SJCRH30 (cell line): ENCODE measurements around the gene IQCE. TPM values are rescaled to one million over a fixed set of nuclear protein-coding genes. Genes with fewer than 3 reads are reported as not detected.

Source experiments
- DNase-seq, 2 experiments: peaks; one replicate each; pipeline ENCODE4 v3.0.0-alpha.2; 2015 to 2020
- H3K27ac ChIP-seq: fragments of 250-450 bp; sonication (Bioruptor Pico); 2 replicates; pipeline ENCODE4 v1.5.1; 2020; ENCODE audit warnings: mild to moderate bottlenecking, moderate library complexity
- H3K27me3 ChIP-seq: fragments of 250-450 bp; sonication (Bioruptor Pico); 2 replicates; pipeline ENCODE4 v1.5.1; 2020; ENCODE audit warnings: mild to moderate bottlenecking, moderate library complexity
- H3K36me3 ChIP-seq: fragments of 250-450 bp; sonication (Bioruptor Pico); 2 replicates; pipeline ENCODE4 v1.5.1; 2020; ENCODE audit warnings: mild to moderate bottlenecking, moderate library complexity
- H3K4me1 ChIP-seq: fragments of 250-450 bp; sonication (Bioruptor Pico); 2 replicates; pipeline ENCODE4 v1.5.1; 2020; ENCODE audit warnings: mild to moderate bottlenecking, moderate library complexity
- H3K4me3 ChIP-seq: fragments of 250-450 bp; sonication (Bioruptor Pico); 2 replicates; pipeline ENCODE4 v1.5.1; 2020; ENCODE audit warnings: mild to moderate bottlenecking, moderate library complexity
- H3K9me3 ChIP-seq: fragments of 250-450 bp; sonication (Bioruptor Pico); replicated peaks from 2 replicates; pipeline ENCODE4 v1.5.1; 2020; ENCODE audit warnings: mild to moderate bottlenecking, moderate library complexity
- total RNA-seq: library from RNA; depleted of rRNA; stranded (reverse); fragments of >200 nt; shearing (Covaris generic); gene quantifications from 2 replicates; pipeline ENCODE4 v1.2.3, GENCODE V29; 2014

The IQCE gene
- total RNA-seq, 1 experiment from 2014 or later: 5.0 TPM

DNA sequence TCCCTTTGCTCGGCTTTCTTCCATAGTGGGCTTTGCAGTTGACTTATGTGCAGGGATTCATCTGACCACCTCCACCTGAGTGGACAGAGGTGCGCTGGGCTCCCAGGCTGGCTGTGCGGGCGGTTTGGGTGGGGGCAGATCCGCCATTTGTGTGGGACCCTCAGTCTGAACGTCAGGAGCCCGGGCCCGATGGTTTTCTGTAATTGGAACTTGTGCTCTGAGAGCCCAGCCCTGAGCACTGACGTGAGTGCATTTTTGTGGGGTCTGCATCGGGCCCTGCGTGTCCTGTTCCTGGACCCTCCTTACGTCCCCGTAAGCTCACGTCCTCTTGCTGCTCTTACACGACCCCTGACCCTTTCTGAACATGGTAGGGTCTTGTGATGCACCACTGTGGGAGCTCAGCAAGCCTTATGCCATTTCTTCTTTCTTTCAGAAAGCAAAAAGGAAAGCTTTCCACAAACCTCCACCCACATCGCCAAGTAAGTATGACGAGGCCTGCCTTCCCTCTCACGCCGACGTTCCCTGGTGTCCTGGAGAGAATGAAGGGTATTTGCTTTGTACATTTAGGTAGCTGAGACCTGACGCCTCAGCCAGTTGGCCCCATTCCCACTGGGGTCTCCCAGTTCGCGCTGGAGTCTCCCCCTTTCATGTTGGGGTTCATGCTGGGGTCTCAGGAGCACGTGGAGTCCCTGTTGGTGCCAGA, 9.9 kb downstream of the IQCE start:
- H3K4me1 ChIP-seq: no peaks in the 10 kb centered on the region
- no peaks in the 10 kb centered on the region for H3K36me3 ChIP-seq
- H3K27ac ChIP-seq: no peak overlapping the region
- H3K4me3 ChIP-seq: no peak overlapping the region
- DNase-seq: no peak
- H3K27me3 ChIP-seq: no peaks in the 10 kb centered on the region
- no peaks in the 10 kb centered on the region for H3K9me3 ChIP-seq

DNA sequence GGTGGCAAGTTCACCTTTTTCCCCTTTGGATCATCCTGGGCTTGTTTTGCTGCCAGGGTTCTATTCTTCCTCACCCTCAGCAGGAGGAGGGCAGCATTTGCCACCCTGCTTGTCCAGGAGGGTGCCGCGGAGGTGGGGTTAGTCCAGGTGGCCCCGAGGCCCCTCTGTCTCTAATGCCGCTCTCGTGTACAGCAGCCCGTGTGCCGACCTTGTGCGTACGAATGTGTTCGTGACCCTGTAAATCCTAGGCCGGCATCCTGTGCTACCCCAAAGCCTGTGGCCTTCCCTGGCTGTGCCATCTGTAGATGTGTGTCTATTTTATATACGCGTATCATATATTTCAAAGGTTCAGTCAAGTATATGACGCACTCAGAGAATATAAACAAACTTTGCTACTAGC, 10.6 kb downstream of the IQCE start:
- no peak for DNase-seq
- H3K4me3 ChIP-seq: no peak overlapping the region
- no peak overlapping the region for H3K27ac ChIP-seq
- H3K9me3 ChIP-seq: no peaks in the 10 kb centered on the region
- no peaks in the 10 kb centered on the region for H3K27me3 ChIP-seq
- H3K36me3 ChIP-seq: no peaks in the 10 kb centered on the region
- no peaks in the 10 kb centered on the region for H3K4me1 ChIP-seq

DNA sequence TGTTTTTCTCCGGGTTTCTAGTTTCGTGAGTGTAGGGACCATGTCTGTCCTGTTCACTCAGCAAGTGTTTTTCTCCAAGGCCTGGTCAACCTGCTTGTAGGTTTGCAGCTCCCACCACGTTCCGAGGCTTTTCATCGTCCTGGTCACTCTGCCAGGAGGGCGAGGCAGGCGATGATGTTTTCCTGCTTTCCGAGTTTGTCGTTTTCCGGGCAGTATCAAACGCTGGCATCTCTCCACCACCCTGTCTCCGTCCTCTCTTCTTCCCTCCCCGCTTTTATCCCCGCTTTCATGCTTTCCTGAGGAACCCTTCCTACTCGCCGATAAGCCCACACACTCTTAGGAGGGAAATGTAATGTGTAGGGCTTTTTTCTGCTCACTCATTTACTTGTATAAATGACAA, 11.2 kb downstream of the IQCE start:
- H3K36me3 ChIP-seq: no peaks in the 10 kb centered on the region
- no peaks in the 10 kb centered on the region for H3K27me3 ChIP-seq
- no peaks in the 10 kb centered on the region for H3K9me3 ChIP-seq
- no peak overlapping the region for H3K4me3 ChIP-seq
- H3K4me1 ChIP-seq: no peaks in the 10 kb centered on the region
- no peak overlapping the region for H3K27ac ChIP-seq
- DNase-seq: no peak

DNA sequence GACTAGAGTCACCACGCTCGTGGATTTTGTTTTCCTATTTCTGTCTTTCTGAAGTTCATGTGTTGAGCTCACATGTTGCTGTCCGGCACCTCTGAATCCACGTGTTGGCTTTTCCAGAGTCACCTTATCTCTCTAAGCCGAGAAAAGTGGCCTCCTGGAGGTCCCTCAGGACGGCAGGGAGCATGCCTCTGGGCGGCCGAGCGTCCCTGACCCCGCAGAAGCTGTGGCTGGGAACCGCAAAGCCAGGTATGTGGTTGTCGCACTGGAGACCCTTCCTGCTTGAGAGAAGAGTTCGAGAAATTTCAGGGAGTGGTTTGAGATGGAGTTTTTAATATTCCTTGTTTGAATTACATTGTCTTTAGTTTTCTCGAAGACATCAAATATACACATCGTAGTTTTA, 12.6 kb downstream of the IQCE start:
- no peak overlapping the region for H3K4me3 ChIP-seq
- no peaks in the 10 kb centered on the region for H3K36me3 ChIP-seq

DNA sequence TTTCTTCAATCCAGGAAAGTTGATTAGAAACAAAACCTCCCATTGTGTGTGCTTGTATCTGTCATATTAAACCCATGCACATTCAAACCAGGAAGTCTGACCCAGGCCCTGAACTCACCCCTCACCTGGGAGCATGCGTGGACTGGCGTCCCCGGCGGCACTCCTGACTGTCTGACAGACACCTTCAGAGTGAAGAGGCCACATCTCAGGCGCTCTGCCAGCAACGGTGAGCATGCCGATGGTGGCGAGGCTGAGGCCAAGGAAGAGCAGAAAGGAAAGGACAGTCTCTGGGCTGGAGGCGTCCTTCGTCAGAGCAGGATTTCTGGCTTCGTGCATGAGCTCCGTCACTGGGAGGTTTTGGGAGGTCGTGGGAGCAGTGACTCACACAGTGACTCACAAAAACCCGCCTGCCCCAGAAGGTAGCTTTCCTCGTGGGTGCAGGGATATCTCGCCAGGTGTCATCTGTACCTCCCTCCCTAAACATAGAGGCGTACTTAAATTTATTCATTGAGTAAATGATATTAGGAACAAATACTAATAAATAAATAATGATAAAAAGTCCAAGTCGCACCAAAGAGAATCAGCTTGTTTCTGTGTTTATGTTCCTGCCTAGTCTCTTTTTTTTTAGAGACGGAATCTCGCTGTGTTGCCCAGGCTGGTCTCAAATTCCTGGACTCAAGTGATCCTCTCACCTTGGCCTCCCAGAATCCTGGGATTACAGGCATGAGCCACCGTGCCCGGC, 13.5 kb downstream of the IQCE start:
- no peak overlapping the region for H3K27ac ChIP-seq
- DNase-seq: no peak
- no peaks in the 10 kb centered on the region for H3K36me3 ChIP-seq
- H3K4me3 ChIP-seq: no peak overlapping the region
- H3K27me3 ChIP-seq: no peaks in the 10 kb centered on the region
- no peaks in the 10 kb centered on the region for H3K9me3 ChIP-seq
- no peaks in the 10 kb centered on the region for H3K4me1 ChIP-seq

More for the DNA sequence above, 12.6 kb downstream of the IQCE start:
- DNase-seq: no peak
- Histone ChIP-seq H3K27ac (no peak overlapping the region), H3K9me3 (no peaks in the 10 kb centered on the region), H3K4me1 (no peaks in the 10 kb centered on the region), H3K27me3 (no peaks in the 10 kb centered on the region)

DNA sequence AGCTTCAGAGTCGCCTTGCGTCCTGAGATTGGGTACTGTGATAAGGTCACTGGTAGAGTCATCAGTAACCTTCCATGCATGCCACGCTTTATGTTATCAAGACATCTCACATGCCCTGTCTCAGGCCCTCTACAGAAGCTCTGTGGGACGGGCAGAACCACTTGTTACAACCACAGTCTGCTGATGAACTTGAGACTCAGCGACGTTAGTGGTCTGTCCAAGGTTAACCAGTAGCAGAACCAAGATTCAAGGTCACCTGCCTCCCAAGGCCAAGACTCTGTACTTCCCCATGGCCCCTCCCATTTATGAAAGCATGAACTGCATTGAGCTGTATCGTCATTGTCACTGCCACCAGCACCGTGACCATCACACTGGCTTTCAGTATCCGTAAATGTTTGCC, 15.0 kb downstream of the IQCE start:
- H3K4me1 ChIP-seq: no peaks in the 10 kb centered on the region
- no peaks in the 10 kb centered on the region for H3K27me3 ChIP-seq
- H3K9me3 ChIP-seq: no peaks in the 10 kb centered on the region
- H3K36me3 ChIP-seq: no peaks in the 10 kb centered on the region
- DNase-seq: no peak
- H3K27ac ChIP-seq: no peak overlapping the region
- no peak overlapping the region for H3K4me3 ChIP-seq

DNA sequence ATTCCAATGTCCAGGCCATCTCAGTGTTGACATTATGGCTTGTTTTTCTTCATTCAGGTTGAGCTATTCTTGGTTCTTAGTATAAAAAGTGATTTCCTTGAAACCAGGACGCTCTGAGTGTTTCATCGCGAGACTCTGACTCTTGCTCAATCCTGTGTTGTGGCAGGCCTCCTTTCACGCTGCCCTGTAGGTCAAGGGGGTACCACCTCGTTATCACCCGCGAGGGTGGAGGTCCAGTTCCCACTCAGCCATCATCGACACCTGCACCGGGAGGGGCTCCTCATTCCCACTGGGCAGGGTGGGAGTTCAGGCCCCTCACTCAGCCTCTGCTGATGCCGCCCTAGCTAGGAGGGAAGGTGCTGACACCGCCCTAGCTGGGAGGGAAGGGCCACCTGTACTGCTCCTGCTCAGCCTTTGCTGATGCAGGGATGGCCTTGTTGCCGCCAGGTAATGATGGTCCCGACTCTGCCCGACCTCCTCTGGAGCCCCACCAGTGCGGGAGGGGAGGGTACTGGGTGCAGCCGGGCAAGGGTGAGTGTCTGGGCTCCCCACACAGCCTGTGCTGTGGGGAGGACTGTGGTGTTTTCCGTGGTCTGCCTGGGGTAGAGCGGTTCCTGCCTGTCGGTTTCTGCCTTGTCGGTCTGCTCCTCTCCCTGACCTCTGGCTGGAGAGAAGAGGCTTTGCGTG, 16.4 kb downstream of the IQCE start:
- no peak for DNase-seq
- Histone ChIP-seq H3K27ac (no peak overlapping the region), H3K4me1 (no peaks in the 10 kb centered on the region), H3K36me3 (no peaks in the 10 kb centered on the region), H3K9me3 (no peaks in the 10 kb centered on the region), H3K4me3 (no peak overlapping the region), H3K27me3 (no peaks in the 10 kb centered on the region)

DNA sequence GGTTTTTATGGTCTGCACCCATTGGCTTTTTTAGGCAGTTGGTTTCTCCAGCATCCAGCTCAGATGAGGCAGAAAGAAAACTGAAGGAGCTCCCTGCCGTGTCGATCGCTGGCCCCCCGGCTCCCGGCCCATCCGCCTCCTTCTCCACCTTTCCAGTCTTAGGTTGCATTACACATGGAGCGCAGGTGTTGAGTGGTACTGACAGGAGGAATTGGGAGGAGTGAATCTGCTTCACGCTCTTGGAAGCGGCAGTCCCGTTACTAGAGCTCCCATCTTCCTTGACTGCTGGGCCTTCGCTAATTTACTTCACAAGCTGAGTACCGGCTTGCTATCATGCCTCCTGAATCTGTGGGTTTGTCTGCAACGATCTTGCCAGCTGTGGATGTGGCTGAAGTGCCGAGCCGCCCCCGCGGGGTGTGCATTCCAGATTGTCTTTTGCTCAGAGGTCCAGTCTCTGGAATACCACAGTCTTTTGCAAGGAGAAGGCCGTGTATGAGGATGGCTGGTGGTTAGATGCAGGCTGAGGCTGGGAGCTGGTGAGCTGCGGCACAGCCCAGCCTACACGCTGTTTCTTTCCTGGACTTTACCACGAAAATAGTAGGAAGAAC, 17.1 kb downstream of the IQCE start:
- no peak overlapping the region for H3K27ac ChIP-seq
- H3K4me3 ChIP-seq: no peak overlapping the region
- H3K9me3 ChIP-seq: no peaks in the 10 kb centered on the region
- DNase-seq: no peak
- H3K27me3 ChIP-seq: no peaks in the 10 kb centered on the region
- H3K4me1 ChIP-seq: no peaks in the 10 kb centered on the region
- H3K36me3 ChIP-seq: no peaks in the 10 kb centered on the region

DNA sequence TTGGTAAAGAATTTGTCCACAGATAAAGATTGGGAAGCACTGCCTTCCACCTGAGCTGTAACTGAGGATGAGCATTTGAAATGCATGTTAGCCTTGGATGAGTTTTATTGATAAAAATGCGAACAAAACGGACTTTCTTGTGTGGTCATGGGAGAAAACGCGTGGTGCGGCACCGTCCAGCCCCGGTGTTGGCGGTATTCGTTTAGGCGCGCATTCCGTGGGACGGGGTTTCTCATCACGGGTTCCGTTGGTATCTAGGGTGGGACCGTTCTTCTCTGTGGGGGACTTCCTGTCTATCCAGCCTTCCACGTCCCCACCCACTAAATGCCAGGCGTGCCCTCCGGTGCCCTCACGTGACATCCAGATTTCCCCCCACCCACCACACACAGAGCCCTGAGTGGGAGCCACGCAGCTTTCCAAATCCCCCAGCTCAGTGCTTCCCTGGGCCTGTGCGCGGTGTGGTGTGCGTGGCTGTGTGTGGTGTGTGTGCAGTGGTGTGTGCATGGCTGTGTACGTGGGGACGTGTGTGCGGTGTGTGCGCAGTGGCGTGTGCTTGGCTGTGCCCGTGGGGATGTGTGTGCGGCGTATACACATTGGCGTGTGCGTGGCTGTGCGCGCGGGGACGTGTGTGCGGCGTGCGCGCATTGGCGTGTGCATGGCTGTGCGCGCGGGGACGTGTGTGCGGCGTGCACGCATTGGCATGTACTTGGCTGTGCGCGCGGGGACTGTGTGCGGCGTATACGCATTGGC, 18.1 kb downstream of the IQCE start:
- Histone ChIP-seq H3K36me3 (no peaks in the 10 kb centered on the region), H3K4me3 (no peak overlapping the region), H3K27ac (no peak overlapping the region), H3K9me3 (no peaks in the 10 kb centered on the region), H3K4me1 (no peaks in the 10 kb centered on the region), H3K27me3 (no peaks in the 10 kb centered on the region)
- DNase-seq: no peak

DNA sequence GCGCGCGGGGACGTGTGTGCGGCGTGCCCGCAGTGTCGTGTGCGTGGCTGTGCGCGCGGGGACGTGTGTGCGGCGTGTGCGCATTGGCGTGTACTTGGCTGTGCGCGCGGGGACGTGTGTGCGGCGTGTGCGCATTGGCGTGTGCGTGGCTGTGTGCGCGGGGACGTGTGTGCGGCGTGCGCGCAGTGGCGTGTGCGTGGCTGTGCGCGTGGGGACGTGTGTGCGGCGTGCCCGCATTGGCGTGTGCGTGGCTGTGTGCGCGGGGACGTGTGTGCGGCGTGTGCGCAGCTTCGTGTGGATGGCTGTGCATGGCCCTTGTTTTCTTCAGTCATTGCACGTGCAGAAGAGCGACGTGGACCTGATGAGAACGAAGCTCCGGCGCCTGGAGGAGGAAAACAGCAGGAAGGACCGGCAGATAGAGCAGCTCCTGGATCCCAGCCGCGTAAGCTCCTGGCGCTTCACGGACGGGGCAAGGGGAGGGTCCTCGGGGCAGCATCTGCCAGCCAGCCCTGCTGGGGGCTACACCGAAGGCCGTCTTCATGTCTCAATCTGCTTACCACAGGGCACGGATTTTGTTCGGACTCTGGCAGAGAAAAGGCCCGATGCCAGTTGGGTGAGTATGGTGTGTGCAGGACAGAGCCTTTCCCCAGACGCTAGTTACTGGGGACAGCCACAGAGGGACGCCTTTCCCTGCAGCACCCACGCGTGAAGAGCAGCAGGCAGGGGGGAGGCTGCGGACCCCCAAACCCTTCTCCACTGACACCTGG, 19.3 kb downstream of the IQCE start:
- no peaks in the 10 kb centered on the region for H3K4me1 ChIP-seq
- no peaks in the 10 kb centered on the region for H3K9me3 ChIP-seq
- H3K27me3 ChIP-seq: no peaks in the 10 kb centered on the region
- no peak for DNase-seq
- no peaks in the 10 kb centered on the region for H3K36me3 ChIP-seq
- no peak overlapping the region for H3K4me3 ChIP-seq
- no peak overlapping the region for H3K27ac ChIP-seq

DNA sequence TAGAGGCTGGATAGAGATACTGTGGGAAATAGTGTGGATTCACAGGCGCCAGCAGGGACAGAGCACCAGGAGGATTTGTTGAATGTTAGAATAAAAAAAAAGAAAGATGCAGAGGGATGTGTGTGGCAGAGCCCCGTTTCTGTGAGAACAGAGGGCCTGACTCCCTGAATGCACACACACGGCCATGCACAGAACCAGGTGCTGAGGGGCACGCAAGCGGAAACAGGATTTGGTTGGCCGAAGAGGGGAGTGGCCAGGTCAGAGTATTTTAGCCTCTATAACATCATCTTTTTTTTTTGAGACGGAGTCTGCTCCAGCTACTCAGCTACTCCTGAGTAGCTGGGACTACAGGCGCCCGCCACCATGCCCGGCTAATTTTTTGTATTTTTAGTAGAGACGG, 21.9 kb downstream of the IQCE start:
- no peaks in the 10 kb centered on the region for H3K27me3 ChIP-seq
- H3K36me3 ChIP-seq: no peaks in the 10 kb centered on the region
- H3K27ac ChIP-seq: no peak overlapping the region
- DNase-seq: no peak
- H3K4me3 ChIP-seq: no peak overlapping the region
- no peaks in the 10 kb centered on the region for H3K4me1 ChIP-seq
- no peaks in the 10 kb centered on the region for H3K9me3 ChIP-seq

DNA sequence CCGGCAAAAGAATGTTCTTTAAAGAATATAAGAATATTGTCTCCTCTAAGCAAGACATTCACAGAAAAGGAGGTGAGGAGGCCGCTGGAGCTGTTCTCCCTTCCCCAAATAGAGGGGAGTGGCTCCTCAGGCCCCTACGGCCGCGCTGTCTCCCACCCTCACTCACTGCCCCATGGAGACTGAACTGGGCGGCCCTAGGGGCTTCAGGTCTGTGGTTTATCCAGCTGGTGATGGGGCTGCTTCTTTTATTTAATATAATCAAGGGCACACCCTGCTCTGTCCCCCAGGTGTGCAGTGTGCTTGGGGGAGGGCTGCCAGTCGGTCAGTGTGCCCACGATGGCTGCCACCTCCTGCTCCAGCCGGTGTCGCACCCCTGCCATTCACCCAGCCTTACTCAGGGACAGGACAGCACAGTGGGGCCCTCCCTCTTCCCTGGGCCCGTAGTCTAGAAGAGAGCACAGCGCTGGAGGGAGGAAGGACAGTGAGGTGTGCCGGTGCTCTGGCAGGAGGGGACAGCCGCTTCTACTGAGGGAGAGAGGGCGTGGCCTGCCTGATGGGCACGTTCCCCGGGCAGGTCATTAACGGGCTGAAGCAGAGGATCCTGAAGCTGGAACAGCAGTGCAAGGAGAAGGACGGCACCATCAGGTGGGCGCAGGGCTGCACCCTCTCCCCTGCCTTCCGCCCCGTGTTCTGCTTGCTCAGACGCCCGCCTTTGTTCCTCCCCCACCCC, 23.4 kb downstream of the IQCE start:
- no peak for DNase-seq
- no peaks in the 10 kb centered on the region for H3K27me3 ChIP-seq
- no peak overlapping the region for H3K27ac ChIP-seq
- no peaks in the 10 kb centered on the region for H3K9me3 ChIP-seq
- H3K4me1 ChIP-seq: no peaks in the 10 kb centered on the region
- H3K36me3 ChIP-seq: no peaks in the 10 kb centered on the region
- H3K4me3 ChIP-seq: no peak overlapping the region

DNA sequence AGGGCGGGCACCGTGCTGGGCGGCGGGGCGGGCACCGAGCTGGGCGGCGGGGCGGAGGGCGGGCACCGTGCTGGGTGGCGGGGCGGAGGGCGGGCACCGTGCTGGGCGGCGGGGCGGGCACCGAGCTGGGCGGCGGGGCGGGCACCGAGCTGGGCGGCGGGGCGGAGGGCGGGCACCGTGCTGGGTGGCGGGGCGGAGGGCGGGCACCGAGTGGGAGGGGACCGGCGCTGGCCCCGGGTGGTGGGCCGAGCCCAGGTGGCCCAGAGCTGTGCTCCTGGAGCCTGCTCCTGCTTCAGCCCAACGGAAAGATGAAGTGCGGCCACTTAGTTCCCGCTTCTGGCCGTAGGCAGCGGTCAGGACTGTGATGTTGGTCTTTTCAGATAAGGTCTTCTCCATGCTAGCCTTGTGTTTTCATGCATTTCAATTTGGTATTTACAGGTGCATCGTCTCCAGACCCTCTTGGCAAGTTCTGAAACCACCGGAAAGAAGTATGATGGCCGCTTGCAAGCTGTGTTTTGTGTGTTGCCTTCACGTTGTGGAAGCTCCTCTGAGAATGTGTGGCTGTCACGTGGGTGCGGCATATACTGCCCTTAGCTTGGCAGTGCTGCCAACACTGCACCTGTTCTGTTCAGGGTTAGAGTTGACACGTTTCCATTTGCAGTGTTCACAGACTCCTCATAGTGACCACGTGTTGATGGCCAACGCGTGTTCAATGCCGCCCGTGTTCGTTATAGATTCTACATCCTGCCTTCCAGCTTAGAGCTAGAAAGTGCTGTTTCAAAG, 25.2 kb downstream of the IQCE start:
- DNase-seq: no peak
- H3K4me3 ChIP-seq: no peak overlapping the region
- no peaks in the 10 kb centered on the region for H3K4me1 ChIP-seq
- H3K9me3 ChIP-seq: no peaks in the 10 kb centered on the region
- H3K27me3 ChIP-seq: no peaks in the 10 kb centered on the region
- no peak overlapping the region for H3K27ac ChIP-seq
- no peaks in the 10 kb centered on the region for H3K36me3 ChIP-seq
